K562 (cell line): ENCODE data around the gene RAI1. TPM values are rescaled to one million over a fixed set of nuclear protein-coding genes. Genes with fewer than 3 reads are reported as not detected.

Experiments used
- DACH1 ChIP-seq: fragments of 450-650 bp; IDR thresholded peaks from 2 replicates; pipeline ENCODE4 v1.6.1; 2018; ENCODE audit not compliant: partially characterized antibody
- ESRRA ChIP-seq: fragments of 450-650 bp; IDR thresholded peaks from 2 replicates; pipeline ENCODE4 v1.6.1; 2014; ENCODE audit warnings: low read depth, mild to moderate bottlenecking, moderate library complexity, borderline replicate concordance
- PTTG1 ChIP-seq: fragments of 450-650 bp; IDR thresholded peaks from 2 replicates; pipeline ENCODE4 v1.6.1; 2016; ENCODE audit warnings: low read depth, mild to moderate bottlenecking, missing genetic modification characterization, missing compliant biosample characterization
- RFX7 ChIP-seq: fragments of 250-450 bp; sonication (Bioruptor Pico); IDR thresholded peaks from 2 replicates; pipeline ENCODE4 v1.5.1; 2021; ENCODE audit warnings: mild to moderate bottlenecking
- ZNF384 ChIP-seq: IDR thresholded peaks from 2 replicates; pipeline ENCODE4 v1.6.1; 2012; ENCODE audit warnings: low read depth, low read length, improper control_type of control experiment
- polyA plus RNA-seq, 8 experiments: library from polyadenylated mRNA; depleted of rRNA in 4 of 8; stranded (reverse) in 5 of 8; unstranded in 3 of 8; fragments of >200 nt; fragmentation: Nextera tagmentation in 2 of 8; fragmentation: Illumina TruSeq in 1 of 8; extraction: Ambion mirVana in 2 of 8; extraction: Trizol in 1 of 8; gene quantifications; 2 replicates each; pipeline versions ENCODE4 v1.2.1 to v1.2.3, GENCODE V29; 2011 to 2014; ENCODE audit warnings: inconsistent platforms in 1 of 8, missing spikeins in 1 of 8
- total RNA-seq, 7 experiments: library from RNA; depleted of rRNA in 6 of 7; stranded (reverse); fragments of >200 nt in 6 of 7; fragmentation: Illumina TruSeq in 2 of 7; extraction: Trizol in 2 of 7; gene quantifications; 2 replicates each; pipeline versions ENCODE4 v1.2.1 to v1.2.3, GENCODE V29; 2011 to 2021; ENCODE audit warnings: low replicate concordance in 1 of 7
- TF ChIP-seq, protein P1 (sequence below): sonication (generic); formaldehyde crosslinking; IDR thresholded peaks from 2 replicates; pipeline ENCODE4 v1.8.1; 2023; ENCODE audit warnings: missing genetic modification reagents, mild to moderate bottlenecking, borderline replicate concordance
- TF ChIP-seq, protein P2 (sequence below): fragments of 450-650 bp; conservative IDR thresholded peaks from 2 replicates; pipeline ENCODE4 v1.6.1; 2016; ENCODE audit warnings: missing genetic modification characterization, low read depth, mild to moderate bottlenecking, missing compliant biosample characterization, moderate library complexity
- TF ChIP-seq, protein P3 (sequence below): fragments of 200-600 bp; sonication (generic); IDR thresholded peaks from one replicate; pipeline ENCODE4 v1.6.1; 2012; ENCODE audit warnings: mild to moderate bottlenecking, low read depth, low read length, inconsistent platforms

The RAI1 gene
- total and polyA plus RNA-seq, 9 of the 15 experiments (the other 6 are each of a cell fraction or from before 2014, with no cell fraction given) = 0.68 to 19.9 (median 5.5) TPM

DNA sequence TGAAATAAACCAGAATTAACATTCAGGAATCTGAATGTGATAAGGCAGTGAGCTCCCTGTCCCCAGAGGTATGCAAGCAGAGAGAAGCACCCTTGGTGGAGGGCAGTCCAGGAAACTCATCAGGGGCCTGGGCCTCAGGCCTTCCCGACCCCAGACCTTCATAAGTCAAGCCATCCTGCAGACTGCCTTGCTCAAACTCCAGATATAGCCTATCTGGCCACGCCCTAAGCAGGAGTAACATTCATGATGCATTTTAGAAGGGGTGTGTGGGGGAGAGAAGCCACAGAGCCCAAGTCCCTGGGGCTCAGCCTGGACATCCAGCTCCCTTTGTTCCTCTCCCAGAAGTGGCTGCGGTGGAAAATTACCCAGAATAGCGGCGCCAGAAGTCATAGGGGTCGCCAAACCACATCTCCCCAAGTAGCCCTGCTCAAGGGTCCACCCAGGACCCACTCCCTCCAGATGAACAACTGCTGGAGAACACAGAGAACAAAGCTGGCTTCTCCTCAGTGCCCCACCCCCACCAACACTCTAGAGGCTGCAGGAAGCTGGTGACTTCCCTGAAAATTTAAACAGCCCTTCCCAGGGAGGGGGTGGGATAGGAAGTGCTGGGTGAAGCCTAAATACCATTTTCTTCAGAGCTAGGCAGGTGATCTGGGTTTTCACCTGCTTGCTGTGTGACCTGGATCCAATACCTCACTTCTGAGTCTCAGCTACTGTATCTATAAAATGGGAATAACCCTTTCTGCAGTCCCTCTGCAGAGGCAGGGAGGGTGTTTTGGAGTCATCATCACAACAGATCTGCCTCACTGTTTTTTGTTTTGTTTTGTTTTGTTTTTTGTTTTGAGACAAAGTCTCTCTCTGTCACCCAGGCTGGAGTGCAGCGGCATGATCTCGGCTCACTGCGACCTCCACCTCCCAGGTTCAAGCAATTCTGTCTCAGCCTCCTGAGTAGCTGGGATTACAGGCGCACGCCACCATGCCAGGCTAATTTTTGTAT lies 157.0 kb downstream of the RAI1 start (continued):
- TF ChIP-seq, protein P1, sequence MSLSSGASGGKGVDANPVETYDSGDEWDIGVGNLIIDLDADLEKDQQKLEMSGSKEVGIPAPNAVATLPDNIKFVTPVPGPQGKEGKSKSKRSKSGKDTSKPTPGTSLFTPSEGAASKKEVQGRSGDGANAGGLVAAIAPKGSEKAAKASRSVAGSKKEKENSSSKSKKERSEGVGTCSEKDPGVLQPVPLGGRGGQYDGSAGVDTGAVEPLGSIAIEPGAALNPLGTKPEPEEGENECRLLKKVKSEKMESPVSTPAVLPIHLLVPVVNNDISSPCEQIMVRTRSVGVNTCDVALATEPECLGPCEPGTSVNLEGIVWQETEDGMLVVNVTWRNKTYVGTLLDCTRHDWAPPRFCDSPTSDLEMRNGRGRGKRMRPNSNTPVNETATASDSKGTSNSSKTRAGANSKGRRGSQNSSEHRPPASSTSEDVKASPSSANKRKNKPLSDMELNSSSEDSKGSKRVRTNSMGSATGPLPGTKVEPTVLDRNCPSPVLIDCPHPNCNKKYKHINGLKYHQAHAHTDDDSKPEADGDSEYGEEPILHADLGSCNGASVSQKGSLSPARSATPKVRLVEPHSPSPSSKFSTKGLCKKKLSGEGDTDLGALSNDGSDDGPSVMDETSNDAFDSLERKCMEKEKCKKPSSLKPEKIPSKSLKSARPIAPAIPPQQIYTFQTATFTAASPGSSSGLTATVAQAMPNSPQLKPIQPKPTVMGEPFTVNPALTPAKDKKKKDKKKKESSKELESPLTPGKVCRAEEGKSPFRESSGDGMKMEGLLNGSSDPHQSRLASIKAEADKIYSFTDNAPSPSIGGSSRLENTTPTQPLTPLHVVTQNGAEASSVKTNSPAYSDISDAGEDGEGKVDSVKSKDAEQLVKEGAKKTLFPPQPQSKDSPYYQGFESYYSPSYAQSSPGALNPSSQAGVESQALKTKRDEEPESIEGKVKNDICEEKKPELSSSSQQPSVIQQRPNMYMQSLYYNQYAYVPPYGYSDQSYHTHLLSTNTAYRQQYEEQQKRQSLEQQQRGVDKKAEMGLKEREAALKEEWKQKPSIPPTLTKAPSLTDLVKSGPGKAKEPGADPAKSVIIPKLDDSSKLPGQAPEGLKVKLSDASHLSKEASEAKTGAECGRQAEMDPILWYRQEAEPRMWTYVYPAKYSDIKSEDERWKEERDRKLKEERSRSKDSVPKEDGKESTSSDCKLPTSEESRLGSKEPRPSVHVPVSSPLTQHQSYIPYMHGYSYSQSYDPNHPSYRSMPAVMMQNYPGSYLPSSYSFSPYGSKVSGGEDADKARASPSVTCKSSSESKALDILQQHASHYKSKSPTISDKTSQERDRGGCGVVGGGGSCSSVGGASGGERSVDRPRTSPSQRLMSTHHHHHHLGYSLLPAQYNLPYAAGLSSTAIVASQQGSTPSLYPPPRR (CRISPR knock-in tag) = no peak
- TF ChIP-seq, protein P2, sequence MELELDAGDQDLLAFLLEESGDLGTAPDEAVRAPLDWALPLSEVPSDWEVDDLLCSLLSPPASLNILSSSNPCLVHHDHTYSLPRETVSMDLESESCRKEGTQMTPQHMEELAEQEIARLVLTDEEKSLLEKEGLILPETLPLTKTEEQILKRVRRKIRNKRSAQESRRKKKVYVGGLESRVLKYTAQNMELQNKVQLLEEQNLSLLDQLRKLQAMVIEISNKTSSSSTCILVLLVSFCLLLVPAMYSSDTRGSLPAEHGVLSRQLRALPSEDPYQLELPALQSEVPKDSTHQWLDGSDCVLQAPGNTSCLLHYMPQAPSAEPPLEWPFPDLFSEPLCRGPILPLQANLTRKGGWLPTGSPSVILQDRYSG (tag) = no peak
- TF ChIP-seq RFX7 (CRISPR knock-in tag) (no peak), ZNF384 (no peak), PTTG1 (tag) (no peak), ESRRA (no peak), DACH1 (no peak)
- TF ChIP-seq, protein P3, sequence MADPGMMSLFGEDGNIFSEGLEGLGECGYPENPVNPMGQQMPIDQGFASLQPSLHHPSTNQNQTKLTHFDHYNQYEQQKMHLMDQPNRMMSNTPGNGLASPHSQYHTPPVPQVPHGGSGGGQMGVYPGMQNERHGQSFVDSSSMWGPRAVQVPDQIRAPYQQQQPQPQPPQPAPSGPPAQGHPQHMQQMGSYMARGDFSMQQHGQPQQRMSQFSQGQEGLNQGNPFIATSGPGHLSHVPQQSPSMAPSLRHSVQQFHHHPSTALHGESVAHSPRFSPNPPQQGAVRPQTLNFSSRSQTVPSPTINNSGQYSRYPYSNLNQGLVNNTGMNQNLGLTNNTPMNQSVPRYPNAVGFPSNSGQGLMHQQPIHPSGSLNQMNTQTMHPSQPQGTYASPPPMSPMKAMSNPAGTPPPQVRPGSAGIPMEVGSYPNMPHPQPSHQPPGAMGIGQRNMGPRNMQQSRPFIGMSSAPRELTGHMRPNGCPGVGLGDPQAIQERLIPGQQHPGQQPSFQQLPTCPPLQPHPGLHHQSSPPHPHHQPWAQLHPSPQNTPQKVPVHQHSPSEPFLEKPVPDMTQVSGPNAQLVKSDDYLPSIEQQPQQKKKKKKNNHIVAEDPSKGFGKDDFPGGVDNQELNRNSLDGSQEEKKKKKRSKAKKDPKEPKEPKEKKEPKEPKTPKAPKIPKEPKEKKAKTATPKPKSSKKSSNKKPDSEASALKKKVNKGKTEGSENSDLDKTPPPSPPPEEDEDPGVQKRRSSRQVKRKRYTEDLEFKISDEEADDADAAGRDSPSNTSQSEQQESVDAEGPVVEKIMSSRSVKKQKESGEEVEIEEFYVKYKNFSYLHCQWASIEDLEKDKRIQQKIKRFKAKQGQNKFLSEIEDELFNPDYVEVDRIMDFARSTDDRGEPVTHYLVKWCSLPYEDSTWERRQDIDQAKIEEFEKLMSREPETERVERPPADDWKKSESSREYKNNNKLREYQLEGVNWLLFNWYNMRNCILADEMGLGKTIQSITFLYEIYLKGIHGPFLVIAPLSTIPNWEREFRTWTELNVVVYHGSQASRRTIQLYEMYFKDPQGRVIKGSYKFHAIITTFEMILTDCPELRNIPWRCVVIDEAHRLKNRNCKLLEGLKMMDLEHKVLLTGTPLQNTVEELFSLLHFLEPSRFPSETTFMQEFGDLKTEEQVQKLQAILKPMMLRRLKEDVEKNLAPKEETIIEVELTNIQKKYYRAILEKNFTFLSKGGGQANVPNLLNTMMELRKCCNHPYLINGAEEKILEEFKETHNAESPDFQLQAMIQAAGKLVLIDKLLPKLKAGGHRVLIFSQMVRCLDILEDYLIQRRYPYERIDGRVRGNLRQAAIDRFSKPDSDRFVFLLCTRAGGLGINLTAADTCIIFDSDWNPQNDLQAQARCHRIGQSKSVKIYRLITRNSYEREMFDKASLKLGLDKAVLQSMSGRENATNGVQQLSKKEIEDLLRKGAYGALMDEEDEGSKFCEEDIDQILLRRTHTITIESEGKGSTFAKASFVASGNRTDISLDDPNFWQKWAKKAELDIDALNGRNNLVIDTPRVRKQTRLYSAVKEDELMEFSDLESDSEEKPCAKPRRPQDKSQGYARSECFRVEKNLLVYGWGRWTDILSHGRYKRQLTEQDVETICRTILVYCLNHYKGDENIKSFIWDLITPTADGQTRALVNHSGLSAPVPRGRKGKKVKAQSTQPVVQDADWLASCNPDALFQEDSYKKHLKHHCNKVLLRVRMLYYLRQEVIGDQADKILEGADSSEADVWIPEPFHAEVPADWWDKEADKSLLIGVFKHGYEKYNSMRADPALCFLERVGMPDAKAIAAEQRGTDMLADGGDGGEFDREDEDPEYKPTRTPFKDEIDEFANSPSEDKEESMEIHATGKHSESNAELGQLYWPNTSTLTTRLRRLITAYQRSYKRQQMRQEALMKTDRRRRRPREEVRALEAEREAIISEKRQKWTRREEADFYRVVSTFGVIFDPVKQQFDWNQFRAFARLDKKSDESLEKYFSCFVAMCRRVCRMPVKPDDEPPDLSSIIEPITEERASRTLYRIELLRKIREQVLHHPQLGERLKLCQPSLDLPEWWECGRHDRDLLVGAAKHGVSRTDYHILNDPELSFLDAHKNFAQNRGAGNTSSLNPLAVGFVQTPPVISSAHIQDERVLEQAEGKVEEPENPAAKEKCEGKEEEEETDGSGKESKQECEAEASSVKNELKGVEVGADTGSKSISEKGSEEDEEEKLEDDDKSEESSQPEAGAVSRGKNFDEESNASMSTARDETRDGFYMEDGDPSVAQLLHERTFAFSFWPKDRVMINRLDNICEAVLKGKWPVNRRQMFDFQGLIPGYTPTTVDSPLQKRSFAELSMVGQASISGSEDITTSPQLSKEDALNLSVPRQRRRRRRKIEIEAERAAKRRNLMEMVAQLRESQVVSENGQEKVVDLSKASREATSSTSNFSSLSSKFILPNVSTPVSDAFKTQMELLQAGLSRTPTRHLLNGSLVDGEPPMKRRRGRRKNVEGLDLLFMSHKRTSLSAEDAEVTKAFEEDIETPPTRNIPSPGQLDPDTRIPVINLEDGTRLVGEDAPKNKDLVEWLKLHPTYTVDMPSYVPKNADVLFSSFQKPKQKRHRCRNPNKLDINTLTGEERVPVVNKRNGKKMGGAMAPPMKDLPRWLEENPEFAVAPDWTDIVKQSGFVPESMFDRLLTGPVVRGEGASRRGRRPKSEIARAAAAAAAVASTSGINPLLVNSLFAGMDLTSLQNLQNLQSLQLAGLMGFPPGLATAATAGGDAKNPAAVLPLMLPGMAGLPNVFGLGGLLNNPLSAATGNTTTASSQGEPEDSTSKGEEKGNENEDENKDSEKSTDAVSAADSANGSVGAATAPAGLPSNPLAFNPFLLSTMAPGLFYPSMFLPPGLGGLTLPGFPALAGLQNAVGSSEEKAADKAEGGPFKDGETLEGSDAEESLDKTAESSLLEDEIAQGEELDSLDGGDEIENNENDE = no peak
